Heart left ventricle (tissue), 13 donors: ENCODE results near the gene MAPT.

Source experiments
- CTCF ChIP-seq, 12 donors: fragments of 200-600 bp; sonication (generic) in 4 of 12; IDR thresholded peaks; one replicate each; pipeline versions ENCODE4 v1.5.0 to v1.8.0; 2018 to 2022; ENCODE audit warnings: antibody characterized with exemption in 12 of 12, mild to moderate bottlenecking in 5 of 12
- POLR2A ChIP-seq, 2 donors: fragments of 450-650 bp; IDR thresholded peaks; one replicate each; pipeline ENCODE4 v1.6.1; 2017; ENCODE audit warnings: antibody characterized with exemption in 2 of 2, mild to moderate bottlenecking in 2 of 2, moderate library complexity in 2 of 2
- donor health status: ischemic (EF 13 %, LVEDD 7.1; RV severe dilation, severe dysfunction).
- donor health status: DM: no; HTN: yes; CAD: no.
- donor health status: DM: no; HTN: no; CAD: no.
- donor health status: ischemic (EF 25% LVEDD 6.9; RV normal size, moderate dysfunction).
- donor health status: ischemic (EF 25% LVEDD 5.7; RV mildly dilated, moderate dysfunction).
- donor health status: ischemic (EF 35%, LVEDD 5.7; RV mildly dilated, moderate dysfunction).
- donor health status: nonischemic (EF 11% LVEDD 7.7; RV severe dilation, severe dysfunction).
- donor health status: DM: yes; HTN: yes; CAD: no.
- donor health status: PGD.
- donor health status: ischemic (EF 29% LVEDD 5.4; RV normal size, mild dysfunction).
- donor health status: nonischemic (EF 23%, LVEDD 6.1; RV moderate dilation, normal function).

GRCh38 chr17:45971698-45972141 is 77.4 kb downstream of the MAPT start:
- no peak for TF ChIP-seq POLR2A (IDR thresholded peaks at IDR 0.05)
- TF ChIP-seq CTCF (IDR thresholded peaks at IDR 0.05), result no peak
